OCI-LY7 (cell line): ENCODE data around the gene NRAP. TPM values are rescaled to one million over a fixed set of nuclear protein-coding genes. Genes with fewer than 3 reads are reported as not detected.

Source experiments
- BruUV-seq: library from RNA; stranded (reverse); fragments of 400-500 nt; replicated peaks from 2 replicates; lab custom pipeline; 2021; lab: Mats Ljungman, UMichigan
- CTCF ChIA-PET: fragments of 300-600 bp; sonication (Branson Sonifier 250); formaldehyde crosslinking; loops from one replicate; lab custom pipeline; 2022; ENCODE audit warnings: antibody characterized with exemption; ENCODE audit not compliant: unreplicated experiment; lab: Charles Lee
- POLR2A ChIA-PET: fragments of 300-600 bp; sonication (Branson Sonifier 250); formaldehyde crosslinking; loops from one replicate; lab custom pipeline; 2022; ENCODE audit warnings: antibody characterized with exemption; lab: Charles Lee
- DNase-seq: peaks from one replicate; pipeline ENCODE4 v3.0.0-alpha.2; 2015; ENCODE audit warnings: low spot score
- H2AFZ ChIP-seq: fragments of 200-600 bp; sonication (generic), shearing (Covaris generic); 2 replicates; pipeline ENCODE4 v1.6.1; 2014; ENCODE audit warnings: mild to moderate bottlenecking, antibody characterized with exemption, low read length, moderate library complexity
- H3K27ac ChIP-seq: fragments of 200-600 bp; sonication (generic); 2 replicates; pipeline ENCODE4 v1.5.1; 2014; ENCODE audit warnings: mixed run types, low read depth, mild to moderate bottlenecking, moderate library complexity, low read length, inconsistent platforms; ENCODE audit not compliant: poor library complexity, severe bottlenecking
- H3K36me3 ChIP-seq: fragments of 200-600 bp; sonication (generic); 2 replicates; pipeline ENCODE4 v1.6.1; 2014; ENCODE audit warnings: mild to moderate bottlenecking, antibody characterized with exemption, low read length, moderate library complexity, mixed read lengths; ENCODE audit not compliant: insufficient read depth
- H3K4me1 ChIP-seq: fragments of 200-600 bp; sonication (generic); 2 replicates; pipeline ENCODE4 v1.5.1; 2014; ENCODE audit warnings: mild to moderate bottlenecking, low read length; ENCODE audit not compliant: insufficient read depth, poor library complexity, severe bottlenecking
- H3K4me2 ChIP-seq: fragments of 200-600 bp; sonication (generic); 2 replicates; pipeline ENCODE4 v1.6.1; 2014; ENCODE audit warnings: mild to moderate bottlenecking, low read length
- H3K4me3 ChIP-seq: fragments of 200-600 bp; sonication (generic); 2 replicates; pipeline ENCODE4 v1.5.1; 2014; ENCODE audit warnings: mild to moderate bottlenecking, low read depth, low read length; ENCODE audit not compliant: poor library complexity, severe bottlenecking
- H3K79me2 ChIP-seq: fragments of 200-600 bp; sonication (generic); 2 replicates; pipeline ENCODE4 v1.6.1; 2016; ENCODE audit warnings: low read depth, mild to moderate bottlenecking, low read length, moderate library complexity, mixed read lengths; ENCODE audit not compliant: insufficient read depth
- H3K9me2 ChIP-seq: fragments of 200-600 bp; sonication (generic); 2 replicates; pipeline ENCODE4 v1.6.1; 2016; ENCODE audit warnings: mild to moderate bottlenecking, low read length, mixed read lengths; ENCODE audit not compliant: insufficient read depth
- H3K9me3 ChIP-seq: fragments of 200-600 bp; sonication (generic); 2 replicates; pipeline ENCODE4 v1.6.1; 2014; ENCODE audit warnings: mild to moderate bottlenecking, mixed run types, low read length, mixed read lengths
- H4K20me1 ChIP-seq: fragments of 200-600 bp; sonication (generic); 2 replicates; pipeline ENCODE4 v1.6.1; 2014; ENCODE audit warnings: mild to moderate bottlenecking, antibody characterized with exemption, low read length, moderate library complexity, mixed read lengths; ENCODE audit not compliant: insufficient read depth
- EZH2phosphoT487 ChIP-seq: fragments of 200-600 bp; sonication (generic); IDR thresholded peaks from 2 replicates; pipeline ENCODE4 v1.6.1; 2018; ENCODE audit warnings: low read depth, borderline replicate concordance, mild to moderate bottlenecking, mixed run types, antibody characterized with exemption, low read length, moderate library complexity, mixed read lengths
- intact Hi-C: fragments of 100-400 bp; cut with micrococcal nuclease; formaldehyde crosslinking; loops from one replicate; pipeline ENCODE4 v1.10.0; 2022; ENCODE audit not compliant: unreplicated experiment
- total RNA-seq, 2 experiments: library from RNA; depleted of rRNA in 1 of 2; stranded (reverse); fragments of >200 nt in 1 of 2; shearing (Covaris generic) in 1 of 2; gene quantifications; 2 replicates each; pipeline ENCODE4 v1.2.3, GENCODE V29; 2014 to 2022
- TF ChIP-seq, protein P1 (sequence below): fragments of 200-600 bp; sonication (generic); conservative IDR thresholded peaks from 2 replicates; pipeline ENCODE4 v1.5.1; 2014; ENCODE audit warnings: mild to moderate bottlenecking, antibody characterized with exemption, low read length, moderate library complexity, mixed read lengths

The NRAP gene
- total RNA-seq, 2 experiments from 2014 or later, result not detected

DNA sequence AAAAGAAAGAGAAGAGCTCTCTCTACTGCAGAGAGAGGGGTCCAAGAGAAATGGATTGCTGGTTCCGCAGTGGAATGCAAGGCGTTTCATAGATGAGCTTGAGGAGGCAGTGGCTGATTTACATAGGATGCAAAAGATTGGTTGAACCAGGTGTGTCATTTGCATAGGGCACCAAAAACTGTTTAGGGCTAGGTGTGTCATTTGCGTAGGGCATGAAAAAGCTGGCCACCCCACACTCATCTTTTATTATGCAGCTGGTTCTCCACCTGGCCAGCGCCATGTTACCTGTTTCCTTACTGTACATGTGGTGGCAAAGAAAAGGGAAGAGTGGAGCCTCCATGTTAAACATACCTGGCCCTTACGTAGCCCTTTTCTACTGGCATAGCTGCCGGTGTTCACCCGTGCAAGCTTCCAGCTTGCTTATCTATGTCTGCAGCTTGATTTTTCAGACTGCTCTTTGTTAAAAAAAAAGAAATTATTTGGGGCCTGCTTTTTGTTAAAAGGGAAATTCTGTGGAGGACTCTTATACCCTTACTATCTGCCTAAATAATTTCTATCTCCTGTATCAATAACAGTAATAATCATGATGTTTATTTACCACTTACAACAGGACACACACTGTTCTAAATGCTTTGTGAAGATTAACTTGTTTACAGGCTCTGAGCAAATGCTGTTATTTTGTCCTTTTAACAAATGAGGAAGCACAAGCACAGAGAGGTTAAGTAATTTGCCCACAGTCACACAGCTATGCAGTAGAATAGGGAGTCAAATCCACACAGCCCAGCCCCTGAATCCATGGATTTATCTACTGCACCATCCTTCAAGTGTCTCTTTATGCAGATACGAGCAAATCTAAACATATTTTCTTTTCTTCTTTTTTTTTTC is 49.2 kb upstream of the NRAP start:
- no peak for TF ChIP-seq EZH2phosphoT487
- TF ChIP-seq, protein P1, sequence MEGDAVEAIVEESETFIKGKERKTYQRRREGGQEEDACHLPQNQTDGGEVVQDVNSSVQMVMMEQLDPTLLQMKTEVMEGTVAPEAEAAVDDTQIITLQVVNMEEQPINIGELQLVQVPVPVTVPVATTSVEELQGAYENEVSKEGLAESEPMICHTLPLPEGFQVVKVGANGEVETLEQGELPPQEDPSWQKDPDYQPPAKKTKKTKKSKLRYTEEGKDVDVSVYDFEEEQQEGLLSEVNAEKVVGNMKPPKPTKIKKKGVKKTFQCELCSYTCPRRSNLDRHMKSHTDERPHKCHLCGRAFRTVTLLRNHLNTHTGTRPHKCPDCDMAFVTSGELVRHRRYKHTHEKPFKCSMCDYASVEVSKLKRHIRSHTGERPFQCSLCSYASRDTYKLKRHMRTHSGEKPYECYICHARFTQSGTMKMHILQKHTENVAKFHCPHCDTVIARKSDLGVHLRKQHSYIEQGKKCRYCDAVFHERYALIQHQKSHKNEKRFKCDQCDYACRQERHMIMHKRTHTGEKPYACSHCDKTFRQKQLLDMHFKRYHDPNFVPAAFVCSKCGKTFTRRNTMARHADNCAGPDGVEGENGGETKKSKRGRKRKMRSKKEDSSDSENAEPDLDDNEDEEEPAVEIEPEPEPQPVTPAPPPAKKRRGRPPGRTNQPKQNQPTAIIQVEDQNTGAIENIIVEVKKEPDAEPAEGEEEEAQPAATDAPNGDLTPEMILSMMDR, result no peak
- Histone ChIP-seq H3K9me3 (no peaks in the 10 kb centered on the region), H3K4me3 (no peak overlapping the region), H3K27ac (no peak overlapping the region), H3K4me1 (peaks cover 5% of the 10 kb centered on the region), H3K36me3 (no peaks in the 10 kb centered on the region), H2AFZ (no peak overlapping the region), H4K20me1 (no peaks in the 10 kb centered on the region), H3K9me2 (no peaks in the 10 kb centered on the region), H3K4me2 (no peak overlapping the region), H3K79me2 (no peaks in the 10 kb centered on the region)
- CTCF ChIA-PET, result interaction anchor here (0.6 kb wide), 1 partner anchor 303 kb away, joined by 3 read pairs; no protein-coding TSS in a partner anchor
- POLR2A ChIA-PET, result interaction anchor here (0.8 to 1.3 kb wide), 3 partner anchors 11 to 24 kb away, joined by 3 to 4 read pairs (median 3); no protein-coding TSS in a partner anchor
- intact Hi-C loops, result no loop called here
- DNase-seq, result no peak
- BruUV-seq, result no TSS peak

DNA sequence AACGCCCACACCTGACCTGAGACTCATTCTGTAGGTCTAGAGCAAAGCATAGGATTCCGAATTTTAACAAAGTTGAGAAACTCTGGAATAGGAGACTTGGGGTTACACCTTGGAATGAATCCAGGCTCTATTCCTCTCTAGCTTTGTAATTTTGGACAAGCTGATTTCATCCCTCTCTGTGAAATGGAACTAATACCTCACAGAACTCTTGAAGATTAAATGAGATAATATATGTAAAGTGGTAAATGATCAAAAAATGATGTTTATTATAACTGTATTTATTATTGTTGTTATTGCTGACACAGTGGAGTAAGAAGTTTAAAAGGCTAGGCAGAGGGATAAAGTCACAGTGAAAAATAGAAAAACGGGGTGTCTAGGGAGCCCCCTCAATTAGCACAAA is 48.2 kb upstream of the NRAP start:
- Histone ChIP-seq H4K20me1 (no peaks in the 10 kb centered on the region), H3K4me3 (no peak overlapping the region), H3K79me2 (no peaks in the 10 kb centered on the region), H3K4me1 (peaks cover 5% of the 10 kb centered on the region), H3K4me2 (no peak overlapping the region), H3K9me3 (no peaks in the 10 kb centered on the region), H3K27ac (no peak overlapping the region), H3K9me2 (no peaks in the 10 kb centered on the region), H3K36me3 (no peaks in the 10 kb centered on the region), H2AFZ (no peak overlapping the region)
- no peak for DNase-seq
- ChIA-PET POLR2A (interaction anchor here (1.2 to 1.3 kb wide), 2 partner anchors 10 to 18 kb away, joined by 3 read pairs; no protein-coding TSS in a partner anchor), CTCF (no interaction called here)
- intact Hi-C loops, result no loop called here
- no TSS peak for BruUV-seq
- no peak for TF ChIP-seq EZH2phosphoT487
- TF ChIP-seq, protein P1, result no peak

DNA sequence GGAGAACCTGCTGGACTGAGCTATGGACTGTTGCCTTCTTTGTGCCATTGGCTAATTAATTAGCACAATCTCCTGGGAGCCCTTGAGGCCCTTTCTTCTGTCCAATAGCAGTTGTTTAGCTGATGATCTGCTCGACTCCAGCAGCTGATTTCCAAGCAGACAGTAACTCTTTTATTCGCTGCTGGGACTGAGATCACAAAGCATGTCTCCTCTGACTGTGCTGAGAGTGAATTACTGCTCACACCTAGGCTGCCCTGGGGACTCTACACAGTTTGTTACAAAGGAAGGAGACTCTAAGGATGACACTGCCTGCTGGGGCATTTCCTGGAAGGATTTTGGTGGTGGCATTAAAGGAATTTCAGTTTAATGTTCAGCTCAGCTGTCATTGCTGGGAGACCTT is 47.3 kb upstream of the NRAP start:
- CTCF ChIA-PET, result no interaction called here
- POLR2A ChIA-PET, result interaction anchor here (1.0 kb wide), 1 partner anchor 25 kb away, joined by 3 read pairs; no protein-coding TSS in a partner anchor

More for the DNA sequence above, 47.3 kb upstream of the NRAP start:
- BruUV-seq, result no TSS peak
- Histone ChIP-seq H3K4me3 (no peak overlapping the region), H3K9me2 (no peaks in the 10 kb centered on the region), H4K20me1 (no peaks in the 10 kb centered on the region), H3K4me2 (no peak overlapping the region), H3K79me2 (no peaks in the 10 kb centered on the region), H3K36me3 (no peaks in the 10 kb centered on the region), H3K27ac (no peak overlapping the region), H3K4me1 (peaks cover 5% of the 10 kb centered on the region), H2AFZ (no peak overlapping the region), H3K9me3 (no peaks in the 10 kb centered on the region)
- TF ChIP-seq, protein P1, result no peak
- TF ChIP-seq EZH2phosphoT487, result no peak
- intact Hi-C loops, result no loop called here
- DNase-seq, result no peak
